ENCODE results near the gene TMEM169. TPM values are rescaled to one million over a fixed set of nuclear protein-coding genes. Genes with fewer than 3 reads are reported as not detected.

The TMEM169 gene
- total RNA-seq, 1 donor from 2014 or later: 29.7 TPM

GRCh38 chr2:216114382-216114713, 32.6 kb downstream of the TMEM169 start:
- Mint-ChIP-seq H3K27me3 (ENCODE audit: low read depth) (no peaks in the 10 kb centered on the region), H3K9me3 (no peaks in the 10 kb centered on the region), H3K4me1 (peaks cover 88% of the 10 kb centered on the region), H3K27ac (ENCODE audit: unreplicated experiment) (peak overlapping the region; percentile 2), H3K36me3 (ENCODE audit: low read depth) (peaks cover 36% of the 10 kb centered on the region), H3K4me3 (peak overlapping the region; percentile 92)
- TF ChIP-seq CTCF (conservative IDR thresholded peaks at IDR 0.05): no peak
- DNase-seq (ENCODE audit: low read depth, low spot score): no peak

GRCh38 chr2:216114714-216115531, 33.2 kb downstream of the TMEM169 start:
- Mint-ChIP-seq H3K27ac (ENCODE audit: unreplicated experiment) (peak overlapping the region; percentile 100), H3K9me3 (no peaks in the 10 kb centered on the region), H3K27me3 (ENCODE audit: low read depth) (no peaks in the 10 kb centered on the region), H3K4me1 (peaks cover 91% of the 10 kb centered on the region), H3K4me3 (peak overlapping the region; percentile 92), H3K36me3 (ENCODE audit: low read depth) (peaks cover 39% of the 10 kb centered on the region)
- TF ChIP-seq CTCF (conservative IDR thresholded peaks at IDR 0.05): peak; percentile 90
- peak; percentile 99 for DNase-seq (ENCODE audit: low read depth, low spot score)

- no peak for DNase-seq (ENCODE audit: low read depth, low spot score)
- Mint-ChIP-seq H3K4me3 (peak overlapping the region; percentile 50), H3K4me1 (peaks cover 80% of the 10 kb centered on the region), H3K9me3 (no peaks in the 10 kb centered on the region), H3K27me3 (ENCODE audit: low read depth) (no peaks in the 10 kb centered on the region), H3K36me3 (ENCODE audit: low read depth) (peaks cover 42% of the 10 kb centered on the region), H3K27ac (ENCODE audit: unreplicated experiment) (peak overlapping the region; percentile 65)
- TF ChIP-seq CTCF (conservative IDR thresholded peaks at IDR 0.05): no peak
Measured at GRCh38 chr2:216116418-216116817, 34.7 kb downstream of the TMEM169 start.

GRCh38 chr2:216117561-216118340, 36.0 kb downstream of the TMEM169 start:
- Mint-ChIP-seq H3K4me3 (peak overlapping the region; percentile 47), H3K9me3 (no peaks in the 10 kb centered on the region), H3K4me1 (peaks cover 68% of the 10 kb centered on the region), H3K36me3 (ENCODE audit: low read depth) (peaks cover 43% of the 10 kb centered on the region), H3K27ac (ENCODE audit: unreplicated experiment) (peak overlapping the region; percentile 63), H3K27me3 (ENCODE audit: low read depth) (no peaks in the 10 kb centered on the region)
- DNase-seq (ENCODE audit: low read depth, low spot score): no peak
- TF ChIP-seq CTCF (conservative IDR thresholded peaks at IDR 0.05): no peak

GRCh38 chr2:216118474-216118873, 36.8 kb downstream of the TMEM169 start:
- peaks cover 61% of the 10 kb centered on the region for H3K4me1 Mint-ChIP-seq
- no peaks in the 10 kb centered on the region for H3K27me3 Mint-ChIP-seq (ENCODE audit: low read depth)
- H3K4me3 Mint-ChIP-seq: peak overlapping the region; percentile 8
- DNase-seq (ENCODE audit: low read depth, low spot score): no peak
- H3K27ac Mint-ChIP-seq (ENCODE audit: unreplicated experiment): peak overlapping the region; percentile 36
- H3K9me3 Mint-ChIP-seq: no peaks in the 10 kb centered on the region
- TF ChIP-seq CTCF (conservative IDR thresholded peaks at IDR 0.05): no peak
- peaks cover 44% of the 10 kb centered on the region for H3K36me3 Mint-ChIP-seq (ENCODE audit: low read depth)

All from neural crest cell (in vitro differentiated cells).